ENCODE data around the gene ZCCHC24.

DNA sequence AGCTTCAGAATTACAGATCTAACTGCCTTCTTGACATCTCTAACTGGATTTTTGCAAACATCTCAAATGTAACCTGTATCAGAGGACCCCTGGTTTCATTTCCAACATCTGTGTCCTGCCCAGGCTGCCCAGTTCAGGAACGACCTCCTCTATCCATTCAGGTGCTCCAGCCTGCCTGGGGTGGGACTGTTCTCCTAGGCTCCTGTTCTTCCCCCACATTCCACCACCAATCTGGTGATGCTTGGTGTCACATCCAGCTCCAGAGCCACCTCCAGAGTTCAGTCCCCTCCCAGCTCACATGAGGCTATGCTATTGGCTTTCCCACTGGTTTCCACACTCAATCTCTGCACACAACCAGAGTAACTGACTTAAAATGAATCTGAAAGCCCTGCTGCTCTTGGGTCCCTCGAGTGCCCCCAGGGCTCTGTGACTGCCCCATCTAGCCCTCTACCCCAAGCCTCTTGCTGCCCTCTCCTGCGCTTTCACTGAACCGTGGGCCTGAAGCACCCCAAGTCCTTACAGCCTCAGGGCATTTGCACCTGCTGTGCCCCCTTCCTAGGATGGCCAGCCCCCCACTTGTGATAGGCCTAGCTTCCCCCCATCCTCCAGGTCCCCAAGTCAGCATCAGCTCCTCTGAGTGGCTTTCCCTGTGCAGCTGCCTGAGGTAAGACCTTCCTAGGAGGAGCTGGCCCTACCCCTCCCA lies 52.1 kb downstream of the ZCCHC24 start:
- TF ChIP-seq, protein P1, sequence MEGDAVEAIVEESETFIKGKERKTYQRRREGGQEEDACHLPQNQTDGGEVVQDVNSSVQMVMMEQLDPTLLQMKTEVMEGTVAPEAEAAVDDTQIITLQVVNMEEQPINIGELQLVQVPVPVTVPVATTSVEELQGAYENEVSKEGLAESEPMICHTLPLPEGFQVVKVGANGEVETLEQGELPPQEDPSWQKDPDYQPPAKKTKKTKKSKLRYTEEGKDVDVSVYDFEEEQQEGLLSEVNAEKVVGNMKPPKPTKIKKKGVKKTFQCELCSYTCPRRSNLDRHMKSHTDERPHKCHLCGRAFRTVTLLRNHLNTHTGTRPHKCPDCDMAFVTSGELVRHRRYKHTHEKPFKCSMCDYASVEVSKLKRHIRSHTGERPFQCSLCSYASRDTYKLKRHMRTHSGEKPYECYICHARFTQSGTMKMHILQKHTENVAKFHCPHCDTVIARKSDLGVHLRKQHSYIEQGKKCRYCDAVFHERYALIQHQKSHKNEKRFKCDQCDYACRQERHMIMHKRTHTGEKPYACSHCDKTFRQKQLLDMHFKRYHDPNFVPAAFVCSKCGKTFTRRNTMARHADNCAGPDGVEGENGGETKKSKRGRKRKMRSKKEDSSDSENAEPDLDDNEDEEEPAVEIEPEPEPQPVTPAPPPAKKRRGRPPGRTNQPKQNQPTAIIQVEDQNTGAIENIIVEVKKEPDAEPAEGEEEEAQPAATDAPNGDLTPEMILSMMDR (conservative IDR thresholded peaks at IDR 0.05; ENCODE audit: low read length), result no peak
- TF ChIP-seq EZH2phosphoT487 (IDR thresholded peaks at IDR 0.05; ENCODE audit: borderline replicate concordance, low read depth, low read length), result no peak

Data from OCI-LY7 (cell line).